GM19025 (cell line): ENCODE measurements around the gene NUP210.
"Not testable (repeated sequence)": the region's sequence is repeated elsewhere in the genome, so short reads cannot be mapped to it uniquely, and the experiment has no call there.

ENCODE experiments used
- ATAC-seq: cut with Tn5 transposase; IDR thresholded peaks from one replicate; pipeline ENCODE4 v1.9.1; 2021; ENCODE audit warnings: mild to moderate bottlenecking, low read depth, moderate library complexity; ENCODE audit not compliant: unreplicated experiment

Gene NUP210

GRCh38 chr3:13377741-13378140 lies 42.4 kb downstream of the NUP210 start:
- ATAC-seq: not testable (repeated sequence)

- ATAC-seq: no peak
Measured at GRCh38 chr3:13377021-13377420, 43.1 kb downstream of the NUP210 start.

GRCh38 chr3:13376091-13376490 lies 44.0 kb downstream of the NUP210 start:
- no peak for ATAC-seq

- ATAC-seq: no peak
Measured at GRCh38 chr3:13375464-13375863, 44.7 kb downstream of the NUP210 start.

- no peak for ATAC-seq
Measured at GRCh38 chr3:13373975-13374586, 46.0 kb downstream of the NUP210 start.

- no peak for ATAC-seq
Measured at GRCh38 chr3:13372656-13373055, 47.5 kb downstream of the NUP210 start.

GRCh38 chr3:13372126-13372525 lies 48.0 kb downstream of the NUP210 start:
- no peak for ATAC-seq

- no peak for ATAC-seq
Measured at GRCh38 chr3:13371100-13372075, 48.7 kb downstream of the NUP210 start.

- ATAC-seq: no peak
Measured at GRCh38 chr3:13370609-13371008, 49.5 kb downstream of the NUP210 start.

- no peak for ATAC-seq
Measured at GRCh38 chr3:13370055-13370454, 50.1 kb downstream of the NUP210 start.

GRCh38 chr3:13368834-13369233 lies 51.3 kb downstream of the NUP210 start:
- no peak for ATAC-seq

- no peak for ATAC-seq
Measured at GRCh38 chr3:13367728-13368127, 52.4 kb downstream of the NUP210 start.

GRCh38 chr3:13365390-13366379 lies 54.4 kb downstream of the NUP210 start:
- no peak for ATAC-seq

GRCh38 chr3:13364602-13365271 lies 55.4 kb downstream of the NUP210 start:
- no peak for ATAC-seq

GRCh38 chr3:13362551-13362950 lies 57.6 kb downstream of the NUP210 start:
- no peak for ATAC-seq

GRCh38 chr3:13359916-13360315 lies 60.2 kb downstream of the NUP210 start:
- ATAC-seq: no peak

GRCh38 chr3:13358643-13359042 lies 61.5 kb downstream of the NUP210 start:
- ATAC-seq: no peak

GRCh38 chr3:13358051-13358450 lies 62.1 kb downstream of the NUP210 start:
- ATAC-seq: no peak

GRCh38 chr3:13357074-13357473 lies 63.0 kb downstream of the NUP210 start:
- no peak for ATAC-seq

- ATAC-seq: no peak
Measured at GRCh38 chr3:13353936-13354542, 66.1 kb downstream of the NUP210 start.
